Activated CD8-positive, alpha-beta memory T cell treated with anti-CD3 and anti-CD28 coated beads for 1 hour (primary cell): ENCODE measurements around the gene AHR.
"Not testable (repeated sequence)": the region's sequence is repeated elsewhere in the genome, so short reads cannot be mapped to it uniquely, and the experiment has no call there.

Source experiments
- DNase-seq, 2 donors: peaks; one replicate each; pipeline ENCODE4 v3.0.0-alpha.2; 2020; ENCODE audit warnings: low read depth in 1 of 2; ENCODE audit errors: extremely low read depth in 1 of 2

AHR gene

DNA sequence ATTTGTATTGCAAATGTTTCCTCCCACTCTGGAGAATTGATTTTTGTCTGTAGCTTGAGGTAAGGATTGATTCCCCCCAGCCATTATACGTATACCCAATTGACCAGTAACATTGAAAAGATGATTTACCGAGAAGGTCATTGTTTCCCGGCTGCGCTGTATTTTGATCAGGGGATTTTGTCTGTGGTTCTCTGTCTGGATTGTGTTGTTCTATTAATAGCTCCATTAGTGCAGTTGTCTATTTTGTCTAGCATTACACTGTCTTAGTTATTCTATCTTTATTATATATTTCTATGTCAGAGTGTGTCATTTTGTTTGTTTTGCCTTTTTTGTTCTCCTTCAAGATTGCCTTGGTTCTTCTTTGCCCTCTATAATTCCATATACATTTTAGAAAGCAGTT is 37.7 kb downstream of the AHR start:
- DNase-seq, result no peak

DNA sequence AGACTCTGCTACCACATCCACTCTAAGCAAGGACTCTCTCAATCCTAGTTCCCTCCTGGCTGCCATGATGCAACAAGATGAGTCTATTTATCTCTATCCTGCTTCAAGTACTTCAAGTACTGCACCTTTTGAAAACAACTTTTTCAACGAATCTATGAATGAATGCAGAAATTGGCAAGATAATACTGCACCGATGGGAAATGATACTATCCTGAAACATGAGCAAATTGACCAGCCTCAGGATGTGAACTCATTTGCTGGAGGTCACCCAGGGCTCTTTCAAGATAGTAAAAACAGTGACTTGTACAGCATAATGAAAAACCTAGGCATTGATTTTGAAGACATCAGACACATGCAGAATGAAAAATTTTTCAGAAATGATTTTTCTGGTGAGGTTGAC is 40.7 kb downstream of the AHR start:
- DNase-seq, result no peak

GRCh38 chr7:17339952-17340351 is 41.5 kb downstream of the AHR start:
- no peak for DNase-seq

DNA sequence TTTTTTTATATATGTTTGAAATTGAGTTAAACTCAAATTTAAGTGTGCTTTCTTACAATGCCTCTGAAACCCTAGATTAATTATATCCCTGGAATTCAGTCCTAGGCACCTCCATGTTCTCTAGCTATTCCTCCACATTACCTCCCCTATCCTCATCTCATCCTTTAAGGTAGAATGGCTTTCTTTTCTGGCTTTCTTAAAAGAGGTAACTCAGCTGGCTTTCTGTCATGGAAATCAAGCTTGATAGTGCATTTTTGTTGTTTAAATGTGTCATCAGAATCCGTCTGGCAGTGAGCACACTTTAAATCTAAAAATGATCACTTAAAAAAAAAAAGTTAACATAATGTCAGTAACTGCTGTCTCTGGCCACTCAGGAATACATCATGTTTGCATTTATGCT is 42.2 kb downstream of the AHR start:
- no peak for DNase-seq

- DNase-seq, result no peak
Measured at GRCh38 chr7:17342756-17343155, 44.3 kb downstream of the AHR start.

DNA sequence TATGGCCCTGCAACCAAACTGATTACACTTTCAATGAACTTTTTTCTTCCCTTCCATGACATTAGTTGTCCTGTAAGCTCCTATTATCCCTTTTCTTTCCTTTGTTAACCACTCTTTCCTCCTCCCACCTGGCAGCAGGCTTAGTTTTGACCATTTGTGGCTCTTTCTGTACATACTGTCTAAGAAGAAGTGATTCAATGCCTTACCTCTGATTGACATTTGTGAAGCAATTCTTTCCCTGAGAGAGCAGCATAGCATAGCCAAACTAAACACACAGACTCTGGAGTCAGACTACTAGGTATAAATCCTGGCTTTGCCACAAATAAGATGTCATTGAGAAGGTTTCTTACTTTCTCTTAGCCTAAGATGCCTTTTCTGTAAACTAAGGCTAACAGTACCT is 48.9 kb downstream of the AHR start:
- DNase-seq, result no peak

GRCh38 chr7:17348932-17349331 is 50.5 kb downstream of the AHR start:
- DNase-seq, result not testable (repeated sequence)

DNA sequence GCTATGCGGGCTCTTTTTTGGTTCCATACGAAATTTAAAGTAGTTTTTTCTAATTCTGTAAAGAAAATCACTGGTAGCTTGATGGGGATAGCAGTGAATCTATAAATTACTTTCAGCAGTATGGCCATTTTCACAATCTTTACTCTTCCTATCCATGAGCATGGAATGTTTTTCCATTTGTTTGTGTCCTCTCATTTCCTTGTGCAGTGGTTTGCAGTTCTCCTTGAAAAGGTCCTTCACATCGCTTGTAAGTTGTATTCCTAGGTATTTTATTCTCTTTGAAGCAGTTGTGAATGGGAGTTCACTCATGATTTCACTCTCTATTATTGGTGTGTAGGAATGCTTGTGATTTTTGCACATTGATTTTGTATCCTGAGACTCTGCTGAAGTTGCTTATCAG is 51.9 kb downstream of the AHR start:
- DNase-seq, result not testable (repeated sequence)

- not testable (repeated sequence) for DNase-seq
Measured at GRCh38 chr7:17353650-17354419, 55.4 kb downstream of the AHR start.

DNA sequence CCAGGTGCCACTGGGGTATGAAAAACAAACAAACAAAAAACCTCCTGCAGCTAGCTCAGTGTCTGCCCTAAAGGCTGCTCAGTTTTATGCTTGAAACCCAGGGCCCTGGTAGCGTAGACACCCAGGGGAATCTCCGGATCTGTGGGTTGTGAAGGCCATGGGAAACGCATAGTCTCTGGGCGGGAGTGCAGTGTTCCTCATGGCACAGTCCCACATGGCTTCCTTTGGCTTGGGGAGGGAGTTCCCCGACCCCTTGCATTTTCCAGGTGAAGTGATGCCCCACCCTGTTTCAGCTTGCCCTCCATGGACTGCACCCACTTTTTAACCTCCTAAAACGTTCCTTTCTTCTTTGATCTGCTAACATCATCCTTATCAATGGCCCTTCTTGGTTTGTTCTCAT is 56.0 kb downstream of the AHR start:
- no peak for DNase-seq

DNA sequence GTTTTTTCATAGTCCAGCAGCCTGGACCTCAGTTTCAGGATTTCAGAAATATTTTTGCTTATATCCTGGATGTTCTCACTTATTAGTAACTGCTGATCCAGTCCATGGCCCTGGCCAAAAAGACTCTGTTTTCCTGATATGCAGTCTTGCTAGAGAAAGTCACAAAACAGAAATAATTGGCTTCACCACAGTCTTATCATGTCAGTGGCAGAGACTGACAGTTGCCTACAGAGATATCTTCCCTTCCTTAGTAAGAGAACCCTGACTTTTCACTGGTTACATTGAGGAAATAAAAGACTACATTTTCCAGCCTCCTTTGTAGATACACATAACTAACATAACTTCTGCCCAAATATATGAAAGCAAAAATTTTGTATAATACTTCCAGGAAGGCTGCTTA is 56.6 kb downstream of the AHR start:
- DNase-seq, result no peak

DNA sequence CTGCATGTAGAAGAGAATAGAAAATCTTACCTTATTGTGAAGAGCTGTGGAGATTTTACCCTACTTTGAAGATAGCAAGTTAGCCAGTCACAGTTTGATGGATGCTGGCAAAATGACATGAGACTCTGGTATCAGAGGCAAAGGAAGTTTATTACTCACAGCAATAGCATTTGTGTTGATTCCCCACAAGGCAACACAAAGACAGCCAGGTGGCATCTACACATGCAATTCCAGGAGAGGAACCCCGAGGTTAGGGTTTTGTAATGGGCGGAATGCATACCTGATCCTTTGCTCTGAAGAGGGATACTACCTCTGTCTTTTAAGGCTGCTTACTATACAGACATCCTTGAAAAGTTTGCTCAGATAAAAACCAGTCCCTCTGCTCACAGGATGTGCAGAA is 59.5 kb downstream of the AHR start:
- no peak for DNase-seq

DNA sequence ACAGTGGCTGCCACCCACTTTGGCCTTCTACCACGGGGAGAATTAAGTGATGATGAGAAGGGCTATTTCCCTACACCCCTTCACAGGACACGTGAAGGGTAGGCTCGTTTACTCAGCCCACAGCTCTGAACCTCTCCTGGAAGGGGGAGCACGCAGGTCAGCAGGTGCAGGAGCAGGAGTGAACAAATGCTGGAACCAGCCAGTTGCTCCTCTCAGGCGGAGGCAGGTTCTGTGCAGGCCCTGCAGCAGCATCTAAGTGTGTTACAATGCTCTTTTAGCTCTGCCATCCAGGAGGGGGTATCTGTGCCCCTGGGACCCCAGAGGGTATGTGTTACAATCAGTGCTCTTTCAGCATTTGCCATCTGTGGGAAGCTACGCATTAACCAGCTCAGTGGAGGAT is 61.2 kb downstream of the AHR start:
- DNase-seq, result no peak

GRCh38 chr7:17362439-17363105 is 64.1 kb downstream of the AHR start:
- no peak for DNase-seq

GRCh38 chr7:17364671-17365070 is 66.2 kb downstream of the AHR start:
- no peak for DNase-seq

GRCh38 chr7:17365775-17366174 is 67.3 kb downstream of the AHR start:
- DNase-seq, result no peak

DNA sequence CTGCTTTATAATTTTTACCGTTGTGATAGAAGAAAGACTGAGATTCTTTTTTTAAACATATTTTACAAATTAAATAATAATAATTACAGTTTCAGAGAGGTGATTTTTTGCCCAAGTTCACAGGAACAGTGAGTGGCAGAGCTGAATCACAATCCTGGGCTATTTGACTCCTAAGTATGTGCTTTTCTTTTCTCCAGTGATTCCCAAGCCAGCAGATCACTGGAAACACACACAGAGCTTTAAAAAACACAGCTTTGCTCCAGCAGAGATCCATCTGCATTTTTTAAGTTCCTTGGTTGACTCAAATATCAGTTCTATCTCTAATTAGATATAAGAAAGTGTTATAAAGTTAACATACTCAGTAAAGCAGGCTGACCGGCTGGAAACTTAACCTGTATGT is 69.0 kb downstream of the AHR start:
- DNase-seq, result no peak

- no peak for DNase-seq
Measured at GRCh38 chr7:17368856-17369524, 70.5 kb downstream of the AHR start.

DNA sequence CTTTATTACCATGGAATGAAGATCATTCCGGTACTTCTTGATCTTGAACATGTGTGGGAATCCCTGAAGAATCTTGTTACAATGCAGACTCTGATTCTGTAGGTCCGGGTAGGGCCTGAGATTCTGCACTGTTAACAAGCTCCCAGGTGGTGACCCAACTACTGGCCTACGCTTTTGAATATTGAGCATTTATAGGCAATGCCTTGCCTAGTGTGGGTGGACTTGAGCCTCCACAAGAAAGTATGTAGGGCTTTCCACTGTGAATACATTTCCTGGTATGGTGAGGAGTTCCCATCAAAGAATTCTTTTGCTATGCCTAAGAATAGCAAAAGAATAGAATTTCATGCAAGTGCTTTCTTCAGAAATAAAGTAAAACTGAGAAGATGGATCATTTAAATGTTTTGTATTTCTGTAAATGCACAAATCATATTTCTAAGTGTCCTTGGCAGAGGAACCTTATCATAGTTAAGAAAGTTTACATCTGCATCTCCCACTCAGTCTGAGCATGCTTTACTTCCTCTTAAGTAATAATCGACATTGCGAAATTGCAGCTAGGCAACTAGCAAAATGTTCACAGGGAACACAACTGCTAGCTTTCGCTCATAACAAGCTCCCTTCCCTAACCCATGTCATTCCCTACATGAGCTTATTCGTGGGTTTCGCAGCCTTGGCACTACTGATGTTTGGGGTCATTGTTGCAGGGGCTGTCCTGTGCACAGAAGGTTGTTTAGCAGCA is 71.4 kb downstream of the AHR start:
- no peak for DNase-seq

DNA sequence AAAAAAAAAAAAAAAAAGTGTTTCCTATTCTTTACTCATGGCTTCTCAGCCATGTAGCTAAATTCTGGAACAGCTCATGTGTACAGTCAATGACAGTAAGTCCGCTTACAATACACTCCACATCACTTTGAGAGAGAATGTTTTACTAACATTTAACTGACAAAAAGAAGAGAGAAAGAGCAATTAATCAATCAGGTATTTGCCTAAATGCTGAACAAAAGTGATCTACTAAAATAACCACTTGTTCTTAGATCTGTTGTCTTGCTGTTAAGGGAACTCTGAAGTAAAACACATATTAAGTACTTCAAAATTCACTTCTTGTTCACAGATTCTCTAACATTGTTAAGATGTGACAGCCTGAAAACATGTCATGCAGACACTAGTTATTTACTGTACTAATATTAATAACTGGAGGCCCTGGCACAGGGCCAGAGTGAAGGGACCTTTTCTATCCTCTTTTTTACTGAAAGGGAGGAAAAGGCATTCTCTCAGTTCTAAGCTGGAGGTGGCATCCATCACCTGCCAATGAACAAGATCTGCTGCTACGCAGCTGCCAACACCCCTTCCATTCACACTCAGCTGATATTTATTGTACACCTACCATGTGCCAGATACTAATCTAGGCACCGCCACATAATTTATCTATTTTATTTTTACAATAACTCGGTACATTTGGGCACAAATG is 72.6 kb downstream of the AHR start:
- no peak for DNase-seq
